A549 (cell line): ENCODE results near the gene BICC1. TPM values are rescaled to one million over a fixed set of nuclear protein-coding genes. Genes with fewer than 3 reads are reported as not detected.

Source experiments
- ATAC-seq, 2 experiments: fragments of 200-7000 bp in 1 of 2; fragments of >200 bp in 1 of 2; cut with Nextera tagmentation in 1 of 2; cut with Tn5 transposase in 1 of 2; 3 replicates each; pipeline versions ENCODE4 v1.8.0 to v1.9.1; 2018 to 2020; ENCODE audit warnings: mild to moderate bottlenecking in 1 of 2, moderate library complexity in 1 of 2
- CTCF ChIA-PET: fragments of 300-600 bp; sonication (Branson Sonifier 250); formaldehyde crosslinking; extraction: SDS; loops from one replicate; lab custom pipeline; 2021; ENCODE audit warnings: antibody characterized with exemption, inconsistent platforms; lab: Yijun Ruan, JAX
- POLR2A ChIA-PET: fragments of 350-600 bp; formaldehyde crosslinking; extraction: SDS; loops from one replicate; lab custom pipeline; 2021; ENCODE audit warnings: antibody characterized with exemption, inconsistent platforms; lab: Yijun Ruan, JAX
- DNase-seq, 2 experiments: peaks; one replicate each; pipeline versions ENCODE4 v3.0.0 to v3.0.0-alpha.2; 2011 to 2016; ENCODE audit warnings: low read depth in 1 of 2, low spot score in 1 of 2
- FAIRE-seq: peaks from 2 replicates; lab custom pipeline; 2011; peaks lifted over from hg19 to GRCh38; lab: Jason Lieb, UNC
- H3K27ac ChIP-seq, 2 experiments: fragments of >200 bp; sonication (Bioruptor Twin); formaldehyde crosslinking; 3 replicates each; pipeline ENCODE4 v1.5.1; 2016 to 2017
- H3K4me1 ChIP-seq: fragments of >200 bp; sonication (Bioruptor Twin); formaldehyde crosslinking; 3 replicates; pipeline ENCODE4 v1.6.1; 2016
- H3K4me2 ChIP-seq: fragments of >200 bp; sonication (Bioruptor Twin); formaldehyde crosslinking; 3 replicates; pipeline ENCODE4 v1.6.1; 2016
- H3K4me3 ChIP-seq: fragments of >200 bp; sonication (Bioruptor Twin); formaldehyde crosslinking; 3 replicates; pipeline ENCODE4 v1.5.1; 2016
- H3K9me3 ChIP-seq: fragments of >200 bp; sonication (Bioruptor Twin); formaldehyde crosslinking; 3 replicates; pipeline ENCODE4 v1.6.1; 2016
- CBX2 ChIP-seq: fragments of 200-600 bp; sonication (generic); IDR thresholded peaks from 2 replicates; pipeline ENCODE4 v1.6.1; 2016; ENCODE audit warnings: low read depth, mild to moderate bottlenecking, borderline replicate concordance
- CBX8 ChIP-seq: fragments of 200-600 bp; sonication (generic); IDR thresholded peaks from 2 replicates; pipeline ENCODE4 v1.6.1; 2016
- CEBPB ChIP-seq, 2 experiments: fragments of >200 bp in 1 of 2; sonication (Bioruptor Twin) in 1 of 2; formaldehyde crosslinking in 1 of 2; IDR thresholded peaks; 2 replicates each; pipeline ENCODE4 v1.6.1; 2012 to 2016
- CHD2 ChIP-seq: fragments of 150-350 bp; IDR thresholded peaks from 2 replicates; pipeline ENCODE4 v1.6.1; 2014; ENCODE audit warnings: low read length; ENCODE audit not compliant: partially characterized antibody
- CTCF ChIP-seq: fragments of >200 bp; sonication (Bioruptor Twin); formaldehyde crosslinking; IDR thresholded peaks from 3 replicates; pipeline ENCODE4 v1.5.1; 2016
- ELK1 ChIP-seq: fragments of 150-350 bp; IDR thresholded peaks from 2 replicates; pipeline ENCODE4 v1.6.1; 2014; ENCODE audit warnings: low read depth, mild to moderate bottlenecking, low read length
- EP300 ChIP-seq, 2 experiments: fragments of >200 bp; sonication (Bioruptor Twin); formaldehyde crosslinking; IDR thresholded peaks; 2 replicates in 1 of 2; 3 replicates in 1 of 2; pipeline ENCODE4 v1.6.1; 2016 to 2017
- FOSL2 ChIP-seq, 2 experiments: fragments of 450-650 bp in 1 of 2; fragments of >200 bp in 1 of 2; sonication (Bioruptor Twin) in 1 of 2; formaldehyde crosslinking; IDR thresholded peaks; 2 replicates each; pipeline versions ENCODE4 v1.5.0 to v1.6.1; 2016 to 2020; ENCODE audit warnings: mild to moderate bottlenecking in 1 of 2, moderate library complexity in 1 of 2
- GATA3 ChIP-seq: IDR thresholded peaks from 2 replicates; pipeline ENCODE4 v1.6.1; 2012; ENCODE audit warnings: borderline replicate concordance
- HOXA7 ChIP-seq: fragments of 250-450 bp; sonication (Bioruptor Pico); IDR thresholded peaks from 2 replicates; pipeline ENCODE4 v1.5.0; 2020; ENCODE audit warnings: mild to moderate bottlenecking, moderate library complexity
- JUN ChIP-seq, 2 experiments: fragments of >200 bp; sonication (Bioruptor Twin); formaldehyde crosslinking; IDR thresholded peaks; 2 replicates in 1 of 2; 3 replicates in 1 of 2; pipeline ENCODE4 v1.6.1; 2016 to 2017
- JUNB ChIP-seq: fragments of >200 bp; sonication (Bioruptor Twin); formaldehyde crosslinking; IDR thresholded peaks from 2 replicates; pipeline ENCODE4 v1.6.1; 2016
- KDM5A ChIP-seq: fragments of 200-600 bp; sonication (generic); IDR thresholded peaks from 2 replicates; pipeline ENCODE4 v1.6.1; 2016; ENCODE audit warnings: antibody characterized with exemption, mild to moderate bottlenecking
- MYC ChIP-seq: IDR thresholded peaks from 2 replicates; pipeline ENCODE4 v1.6.1; 2012; ENCODE audit warnings: mild to moderate bottlenecking, inconsistent platforms, low read length, improper control_type of control experiment, borderline replicate concordance
- POLR2AphosphoS2 ChIP-seq: conservative IDR thresholded peaks from 2 replicates; pipeline ENCODE4 v1.6.1; 2012; ENCODE audit warnings: low read length, improper control_type of control experiment, inconsistent platforms
- RCOR1 ChIP-seq: fragments of 150-350 bp; IDR thresholded peaks from 2 replicates; pipeline ENCODE4 v1.6.1; 2014; ENCODE audit warnings: antibody characterized with exemption, low read length, low read depth
- RFX5 ChIP-seq: fragments of 450-650 bp; IDR thresholded peaks from 2 replicates; pipeline ENCODE4 v1.7.1; 2014; ENCODE audit warnings: antibody characterized with exemption, mild to moderate bottlenecking, moderate library complexity
- RNF2 ChIP-seq: fragments of 200-600 bp; sonication (generic); IDR thresholded peaks from 2 replicates; pipeline ENCODE4 v1.6.1; 2016; ENCODE audit warnings: low read depth, mild to moderate bottlenecking, antibody characterized with exemption, moderate library complexity, borderline replicate concordance
- SREBF2 ChIP-seq: fragments of 450-650 bp; IDR thresholded peaks from 2 replicates; pipeline ENCODE4 v1.6.1; 2014; ENCODE audit warnings: mild to moderate bottlenecking, moderate library complexity
- TFCP2L1 ChIP-seq: fragments of 250-450 bp; sonication (Bioruptor Pico); IDR thresholded peaks from 2 replicates; pipeline ENCODE4 v1.5.0; 2021; ENCODE audit warnings: mild to moderate bottlenecking
- USF2 ChIP-seq: fragments of 450-650 bp; IDR thresholded peaks from 2 replicates; pipeline ENCODE4 v1.6.1; 2014; ENCODE audit warnings: antibody characterized with exemption
- WGBS: methylation state at CpG from one replicate; pipeline ENCODE4 v1.1.6; 2017; ENCODE audit errors: missing lambda C conversion rate; 5-methylcytosine and 5-hydroxymethylcytosine counted together
- polyA plus RNA-seq, 4 experiments: library from polyadenylated mRNA; depleted of rRNA in 3 of 4; stranded (reverse); fragments of >200 nt; fragmentation: RNase III in 1 of 4; extraction: RNeasy Plus Mini Kit Qiagen cat#74134 plus additional on column Dnase treatment in 1 of 4; gene quantifications; 2 replicates in 3 of 4; 3 replicates in 1 of 4; pipeline ENCODE4 v1.2.3, GENCODE V29; 2011 to 2017

BICC1 gene
- polyA plus RNA-seq, 2 of the 4 experiments (the other 2 are of a cell fraction), result 36.9 to 56.8 TPM

- CTCF ChIA-PET, result no interaction called here
- POLR2A ChIA-PET, result no interaction called here
- peak overlapping the region; percentile 61 to 66; a peak in 5 of 6 replicates for H3K27ac ChIP-seq
- H3K4me2 ChIP-seq, result peak overlapping the region; percentile 42
- H3K4me1 ChIP-seq, result peaks cover 48% of the 10 kb centered on the region
- no peak overlapping the region for H3K4me3 ChIP-seq
- no peaks in the 10 kb centered on the region for H3K9me3 ChIP-seq
- FAIRE-seq (no peak), DNase-seq (no peak), ATAC-seq (no peak)
- TF ChIP-seq CEBPB (IDR thresholded peaks at IDR 0.05) (peak; percentile 61 to 70; a peak in 2 of 4 replicates), RFX5 (no peak)
Observed at GRCh38 chr10:58653139-58653538, 140.5 kb downstream of the BICC1 start.

- Histone ChIP-seq H3K27ac (peak overlapping the region; percentile 81), H3K4me3 (peak overlapping the region; percentile 13; the same call in 1 of the 3 replicates), H3K4me1 (peaks cover 34% of the 10 kb centered on the region), H3K4me2 (peak overlapping the region; percentile 80), H3K9me3 (peaks cover 28% of the 10 kb centered on the region)
- ChIA-PET POLR2A (interaction anchor here (0.6 to 1.5 kb wide), 3 partner anchors 20 to 143 kb away, joined by 3 to 6 read pairs (median 5); no protein-coding TSS in a partner anchor), CTCF (interaction anchor here (1.0 to 1.3 kb wide), 2 partner anchors 18 to 20 kb away, joined by 5 to 6 read pairs; no protein-coding TSS in a partner anchor)
- FAIRE-seq, result no peak
- DNase-seq, result no peak
- ATAC-seq, result peak; percentile 67 to 70; a peak in 5 of 6 replicates
- TF ChIP-seq RFX5 (no peak), POLR2AphosphoS2 (no peak), JUNB (no peak), CTCF (no peak), MYC (no peak), RCOR1 (no peak), EP300 (IDR thresholded peaks at IDR 0.05) (no peak), CBX8 (no peak), CHD2 (no peak), CBX2 (no peak), SREBF2 (no peak), USF2 (no peak), RNF2 (no peak), KDM5A (no peak)
- 39% methylated on average over 5 of the region's 5 CpGs for WGBS
Observed at GRCh38 chr10:58660575-58661255, 148.0 kb downstream of the BICC1 start.

- ChIA-PET POLR2A (interaction anchor here (1.5 kb wide), 2 partner anchors 20 to 23 kb away, joined by 5 to 6 read pairs; no protein-coding TSS in a partner anchor), CTCF (interaction anchor here (0.6 to 1.3 kb wide), 2 partner anchors 19 to 249 kb away, joined by 3 to 6 read pairs; no protein-coding TSS in a partner anchor)
- FAIRE-seq, result peak; percentile 49
- Histone ChIP-seq H3K4me1 (peaks cover 34% of the 10 kb centered on the region), H3K4me2 (peak overlapping the region; percentile 80)
- TF ChIP-seq HOXA7 (CRISPR knock-in tag) (no peak), ELK1 (no peak), JUN (IDR thresholded peaks at IDR 0.05) (0 out of 5 replicates have a peak, but pooled peaks of 1 of the 2 experiments have one; percentile 27), FOSL2 (IDR thresholded peaks at IDR 0.05) (0 out of 2 replicates have a peak, but pooled peaks have one; percentile 58), FOSL2 (CRISPR knock-in tag; IDR thresholded peaks at IDR 0.05) (peak; percentile 47; the same call in 1 of the 2 replicates), JUNB (peak; percentile 57), TFCP2L1 (CRISPR knock-in tag) (no peak), GATA3 (no peak)
- TF ChIP-seq, all 56 proteins: peak for 3
- Histone ChIP-seq H3K4me3 (0 out of 3 replicates have a peak overlapping the region, but pooled peaks have one; percentile 13), H3K9me3 (peaks cover 32% of the 10 kb centered on the region), H3K27ac (peak overlapping the region; percentile 81)
- 18% methylated on average over 1 of the region's 1 CpG for WGBS
- DNase-seq (no peak), ATAC-seq (peak in 1 of 2 experiments; percentile 55; a peak in 4 of 6 replicates)
Observed at GRCh38 chr10:58661336-58661735, 148.7 kb downstream of the BICC1 start.
